Gastrocnemius medialis (tissue), 4 donors: ENCODE results near the gene LDLRAD4. TPM values are rescaled to one million over a fixed set of nuclear protein-coding genes. Genes with fewer than 3 reads are reported as not detected.

Experiments
- ATAC-seq, 2 donors: fragments of 150-250 bp; one replicate each; pipeline ENCODE4 v1.9.1; 2016
- DNase-seq, 2 donors: peaks; one replicate each; pipeline ENCODE4 v3.0.0-alpha.2; 2019
- H3K27ac ChIP-seq, 4 donors: fragments of 200-600 bp; sonication (generic); 1 replicate in 1 of 4; 2 replicates in 3 of 4; pipeline ENCODE4 v1.5.1; 2016 to 2018; ENCODE audit warnings: mild to moderate bottlenecking in 2 of 4, moderate library complexity in 1 of 4
- H3K27me3 ChIP-seq, 3 donors: fragments of 200-600 bp; sonication (generic) in 2 of 3; 1 replicate in 1 of 3; 2 replicates in 2 of 3; pipeline versions ENCODE4 v1.5.1 to v1.6.0; 2016 to 2019; ENCODE audit warnings: mild to moderate bottlenecking in 1 of 3, moderate library complexity in 1 of 3
- H3K36me3 ChIP-seq, 2 donors: fragments of 200-600 bp; sonication (generic) in 1 of 2; one replicate each; pipeline ENCODE4 v1.5.1; 2017 to 2018
- H3K4me1 ChIP-seq, 2 donors: fragments of 200-600 bp; sonication (generic) in 1 of 2; one replicate each; pipeline ENCODE4 v1.5.1; 2016 to 2017; ENCODE audit warnings: mild to moderate bottlenecking in 2 of 2
- H3K4me3 ChIP-seq, 4 donors: fragments of 200-600 bp; sonication (generic) in 3 of 4; 1 replicate in 1 of 4; 2 replicates in 3 of 4; pipeline ENCODE4 v1.5.1; 2016 to 2019; ENCODE audit warnings: mild to moderate bottlenecking in 2 of 4
- H3K9me3 ChIP-seq, 3 donors: fragments of 200-600 bp; sonication (generic) in 2 of 3; 1 replicate in 1 of 3; 2 replicates in 2 of 3; pipeline ENCODE4 v1.5.1; 2016 to 2019
- POLR2A ChIP-seq, 2 donors: fragments of 450-650 bp; IDR thresholded peaks; one replicate each; pipeline ENCODE4 v1.6.1; 2017; ENCODE audit warnings: antibody characterized with exemption in 2 of 2, mild to moderate bottlenecking in 2 of 2, moderate library complexity in 2 of 2
- in situ Hi-C, 4 donors: fragments of 200-750 bp; cut with MboI; loops; one replicate each; pipeline versions ENCODE4 v1.15.0 to v1.8.0; 2017; ENCODE audit warnings: low sequenced_read_pairs in 4 of 4
- intact Hi-C: fragments of 100-400 bp; cut with DNase I; formaldehyde crosslinking; loops from one replicate; pipeline ENCODE4 v1.15.1; 2023; ENCODE audit warnings: low total_unique reads
- total RNA-seq, 4 donors: library from RNA; depleted of rRNA; stranded (reverse); fragments of >200 nt; gene quantifications; one replicate each; pipeline versions ENCODE4 v1.1.0 to v1.2.3, GENCODE V29; 2016
- TF ChIP-seq, protein P1 (sequence below), 5 experiments: fragments of 450-650 bp in 3 of 5; fragments of 200-600 bp in 2 of 5; sonication (generic) in 2 of 5; IDR thresholded peaks in 4 of 5; conservative IDR thresholded peaks in 1 of 5; 1 replicate in 4 of 5; 2 replicates in 1 of 5; pipeline ENCODE4 v1.5.1; 2016 to 2019; ENCODE audit warnings: antibody characterized with exemption in 5 of 5, mild to moderate bottlenecking in 3 of 5, moderate library complexity in 3 of 5

LDLRAD4 gene
- total RNA-seq, 4 donors from 2014 or later = 3.9 to 11.1 (median 6.5) TPM

DNA sequence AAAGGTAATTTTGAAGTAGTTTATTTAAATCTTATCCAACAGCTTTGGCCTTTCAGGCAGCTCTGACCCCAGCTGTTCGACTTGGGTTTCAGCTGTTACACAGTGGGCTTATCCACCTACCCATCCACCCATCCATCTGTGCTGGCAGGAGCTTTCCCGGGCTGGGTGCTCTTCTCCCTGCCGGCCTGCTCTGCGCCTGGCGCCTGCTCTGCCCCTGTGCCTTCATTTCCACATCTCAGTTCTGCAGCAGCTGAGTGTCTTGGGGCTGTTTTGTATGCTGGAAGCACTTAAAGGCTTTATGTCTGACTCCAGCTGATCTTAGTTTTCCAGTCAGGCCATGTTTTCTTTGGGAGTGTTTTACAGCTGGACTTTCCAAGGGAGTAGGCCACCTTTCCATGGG lies 24.2 kb downstream of the LDLRAD4 start:
- Histone ChIP-seq H3K27ac (no peak overlapping the region), H3K4me3 (no peak overlapping the region), H3K36me3 (no peaks in the 10 kb centered on the region), H3K27me3 (no peaks in the 10 kb centered on the region), H3K9me3 (no peaks in the 10 kb centered on the region), H3K4me1 (peaks cover 0 to 7% of the 10 kb centered on the region in 2 donors)
- DNase-seq = no peak
- in situ Hi-C loops (no loop called here), intact Hi-C loops (no loop called here)
- ATAC-seq = no peak
- TF ChIP-seq, protein P1, sequence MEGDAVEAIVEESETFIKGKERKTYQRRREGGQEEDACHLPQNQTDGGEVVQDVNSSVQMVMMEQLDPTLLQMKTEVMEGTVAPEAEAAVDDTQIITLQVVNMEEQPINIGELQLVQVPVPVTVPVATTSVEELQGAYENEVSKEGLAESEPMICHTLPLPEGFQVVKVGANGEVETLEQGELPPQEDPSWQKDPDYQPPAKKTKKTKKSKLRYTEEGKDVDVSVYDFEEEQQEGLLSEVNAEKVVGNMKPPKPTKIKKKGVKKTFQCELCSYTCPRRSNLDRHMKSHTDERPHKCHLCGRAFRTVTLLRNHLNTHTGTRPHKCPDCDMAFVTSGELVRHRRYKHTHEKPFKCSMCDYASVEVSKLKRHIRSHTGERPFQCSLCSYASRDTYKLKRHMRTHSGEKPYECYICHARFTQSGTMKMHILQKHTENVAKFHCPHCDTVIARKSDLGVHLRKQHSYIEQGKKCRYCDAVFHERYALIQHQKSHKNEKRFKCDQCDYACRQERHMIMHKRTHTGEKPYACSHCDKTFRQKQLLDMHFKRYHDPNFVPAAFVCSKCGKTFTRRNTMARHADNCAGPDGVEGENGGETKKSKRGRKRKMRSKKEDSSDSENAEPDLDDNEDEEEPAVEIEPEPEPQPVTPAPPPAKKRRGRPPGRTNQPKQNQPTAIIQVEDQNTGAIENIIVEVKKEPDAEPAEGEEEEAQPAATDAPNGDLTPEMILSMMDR (IDR thresholded peaks at IDR 0.05 in 4 of 5, conservative IDR thresholded peaks at IDR 0.05 in 1 of 5) = no peak
- no peak for TF ChIP-seq POLR2A (IDR thresholded peaks at IDR 0.05)

DNA sequence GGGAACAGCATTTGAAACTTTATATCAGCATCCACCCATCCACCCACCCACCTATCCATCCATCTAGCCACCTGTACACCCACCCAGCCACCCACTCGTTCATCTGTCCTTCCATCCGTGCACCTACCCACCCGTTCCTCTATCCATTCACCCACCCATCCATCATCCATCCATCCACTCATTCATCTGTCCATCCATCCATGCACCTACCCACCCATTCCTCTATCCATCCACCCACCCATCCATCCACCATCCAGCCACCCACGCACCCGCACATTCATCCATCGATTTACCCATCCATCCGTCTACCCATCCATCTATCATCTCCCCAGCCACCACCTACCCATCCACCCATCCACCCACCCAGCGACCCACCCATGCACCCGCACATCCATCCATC lies 24.8 kb downstream of the LDLRAD4 start:
- TF ChIP-seq, protein P1 (IDR thresholded peaks at IDR 0.05 in 4 of 5, conservative IDR thresholded peaks at IDR 0.05 in 1 of 5) = no peak
- no peak for TF ChIP-seq POLR2A (IDR thresholded peaks at IDR 0.05)
- no peak overlapping the region for H3K27ac ChIP-seq
- no peak overlapping the region for H3K4me3 ChIP-seq
- intact Hi-C loops = no loop called here
- no peaks in the 10 kb centered on the region for H3K36me3 ChIP-seq
- ATAC-seq (no peak), DNase-seq (no peak)
- H3K9me3 ChIP-seq = no peaks in the 10 kb centered on the region
- in situ Hi-C loops = no loop called here
- H3K4me1 ChIP-seq = peaks cover 0 to 7% of the 10 kb centered on the region in 2 donors
- H3K27me3 ChIP-seq = no peaks in the 10 kb centered on the region

DNA sequence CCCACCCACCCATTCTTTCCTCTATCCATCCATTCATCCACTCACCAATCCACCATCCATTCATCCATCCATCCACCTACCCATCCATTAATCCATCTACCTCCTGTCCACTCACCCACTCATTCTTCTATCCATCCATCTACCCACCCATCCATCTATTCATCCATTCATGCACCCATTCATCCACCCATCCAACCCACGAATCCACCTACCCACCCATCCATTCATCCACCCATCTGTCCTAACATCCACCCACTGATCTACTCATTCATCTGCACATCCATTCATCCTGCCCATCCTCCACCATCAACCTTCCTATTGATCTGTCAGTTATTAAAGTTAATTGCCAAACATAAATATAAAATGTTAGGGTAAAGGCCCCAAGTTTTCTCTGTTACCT lies 25.6 kb downstream of the LDLRAD4 start:
- in situ Hi-C loops = no loop called here

DNA sequence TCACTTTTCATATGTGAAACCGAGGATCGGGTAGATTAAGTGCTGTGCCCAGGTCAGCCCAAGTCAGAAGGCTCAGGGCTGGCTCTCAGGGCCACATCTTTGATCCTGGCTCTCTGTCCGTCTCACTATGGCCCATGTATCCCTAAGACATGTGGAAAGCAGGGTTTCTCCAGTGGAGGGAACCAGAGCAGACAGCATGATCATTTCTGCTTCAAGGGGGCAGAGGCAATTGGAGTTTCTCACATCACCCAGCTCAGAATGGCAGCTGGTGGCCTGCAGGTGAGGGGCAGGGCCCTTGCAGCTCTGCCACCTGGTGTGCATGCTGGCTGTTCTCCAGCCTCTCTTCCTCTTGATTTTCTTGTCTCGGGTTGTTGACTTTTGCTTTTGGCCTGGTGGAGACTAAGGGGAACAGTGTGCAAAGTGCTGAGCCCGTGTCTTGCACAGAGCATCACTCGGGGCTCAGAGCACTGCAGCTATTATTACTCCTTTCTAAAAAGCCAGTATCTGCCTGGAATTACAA lies 27.0 kb downstream of the LDLRAD4 start:
- intact Hi-C loops = no loop called here
- in situ Hi-C loops = no loop called here

More for the DNA sequence above, 25.6 kb downstream of the LDLRAD4 start:
- intact Hi-C loops = no loop called here
- ATAC-seq (no peak), DNase-seq (no peak)
- peaks cover 0 to 7% of the 10 kb centered on the region in 2 donors for H3K4me1 ChIP-seq
- no peak overlapping the region for H3K4me3 ChIP-seq
- TF ChIP-seq, protein P1 (IDR thresholded peaks at IDR 0.05 in 4 of 5, conservative IDR thresholded peaks at IDR 0.05 in 1 of 5) = no peak
- no peak for TF ChIP-seq POLR2A (IDR thresholded peaks at IDR 0.05)
- H3K27ac ChIP-seq = no peak overlapping the region
- H3K9me3 ChIP-seq = no peaks in the 10 kb centered on the region
- no peaks in the 10 kb centered on the region for H3K27me3 ChIP-seq
- no peaks in the 10 kb centered on the region for H3K36me3 ChIP-seq

More for the DNA sequence above, 27.0 kb downstream of the LDLRAD4 start:
- DNase-seq = no peak
- Histone ChIP-seq H3K36me3 (no peaks in the 10 kb centered on the region), H3K27me3 (no peaks in the 10 kb centered on the region), H3K27ac (no peak overlapping the region), H3K4me3 (no peak overlapping the region), H3K4me1 (no peaks in the 10 kb centered on the region), H3K9me3 (no peaks in the 10 kb centered on the region)
- no peak for ATAC-seq
- no peak for TF ChIP-seq POLR2A (IDR thresholded peaks at IDR 0.05)
- TF ChIP-seq, protein P1 (IDR thresholded peaks at IDR 0.05 in 4 of 5, conservative IDR thresholded peaks at IDR 0.05 in 1 of 5) = no peak
